Measurements from ENCODE around the gene TLK1.

- no peak for TF ChIP-seq CTCF (conservative IDR thresholded peaks at IDR 0.05; ENCODE audit: low read depth, low read length)
- no peak for TF ChIP-seq EZH2 (IDR thresholded peaks at IDR 0.05; ENCODE audit: borderline replicate concordance, low read depth, low read length, poor library complexity, severe bottlenecking)
Observed at GRCh38 chr2:171134624-171135230, 26.0 kb downstream of the TLK1 start.
